Renal cortex interstitium (tissue), 11 donors: ENCODE measurements around the gene GLE1. TPM values are rescaled to one million over a fixed set of nuclear protein-coding genes. Genes with fewer than 3 reads are reported as not detected.
"Not testable (repeated sequence)": the region's sequence is repeated elsewhere in the genome, so short reads cannot be mapped to it uniquely, and the experiment has no call there.

ENCODE experiments used
- DNase-seq, 11 donors: peaks; one replicate each; pipeline ENCODE4 v3.0.0-alpha.2; 2013; ENCODE audit warnings: low read depth in 9 of 11, low spot score in 4 of 11; ENCODE audit errors: extremely low read depth in 1 of 11
- polyA plus RNA-seq, 3 donors: library from polyadenylated mRNA; unstranded; fragments of 120-200 nt; gene quantifications; one replicate each; pipeline ENCODE4 v1.2.1, GENCODE V29; 2013; ENCODE audit not compliant: insufficient read length in 3 of 3

GLE1 gene
- polyA plus RNA-seq, 3 donors = 28.5 to 33.8 (median 28.9) TPM

GRCh38 chr9:128494108-128494745 is 10.3 kb upstream of the GLE1 start:
- DNase-seq = peak in 2 of 11 donors; percentile 33 to 52

GRCh38 chr9:128494746-128495129 is 9.8 kb upstream of the GLE1 start:
- DNase-seq = no peak

- DNase-seq = no peak
Measured at GRCh38 chr9:128495296-128495695, 9.2 kb upstream of the GLE1 start.

- no peak for DNase-seq
Measured at GRCh38 chr9:128495804-128496417, 8.6 kb upstream of the GLE1 start.

- no peak for DNase-seq
Measured at GRCh38 chr9:128497824-128498610, 6.5 kb upstream of the GLE1 start.

- no peak for DNase-seq
Measured at GRCh38 chr9:128498911-128499310, 5.6 kb upstream of the GLE1 start.

GRCh38 chr9:128499920-128500319 is 4.6 kb upstream of the GLE1 start:
- no peak for DNase-seq

- DNase-seq = not testable (repeated sequence)
Measured at GRCh38 chr9:128503415-128503825, 1.1 kb upstream of the GLE1 start.

- no peak for DNase-seq
Measured at GRCh38 chr9:128503870-128504269, 649 bp upstream of the GLE1 start.

- DNase-seq = no peak
Measured at GRCh38 chr9:128505414-128505765, 871 bp downstream of the GLE1 start.

- DNase-seq = not testable (repeated sequence)
Measured at GRCh38 chr9:128505906-128506305, 1.4 kb downstream of the GLE1 start.

GRCh38 chr9:128512820-128513219 is 8.3 kb downstream of the GLE1 start:
- DNase-seq = no peak

- DNase-seq = peak in 2 of 11 donors; percentile 20 to 49
Measured at GRCh38 chr9:128521956-128522355, 17.4 kb downstream of the GLE1 start.

- DNase-seq = peak in 3 of 11 donors; percentile 42 to 53 (median 49)
Measured at GRCh38 chr9:128523199-128523925, 18.8 kb downstream of the GLE1 start.

- DNase-seq = no peak
Measured at GRCh38 chr9:128526720-128527119, 22.2 kb downstream of the GLE1 start.

- no peak for DNase-seq
Measured at GRCh38 chr9:128528445-128529160, 24.1 kb downstream of the GLE1 start.

GRCh38 chr9:128529191-128529590 is 24.7 kb downstream of the GLE1 start:
- no peak for DNase-seq

- no peak for DNase-seq
Measured at GRCh38 chr9:128532581-128532980, 28.1 kb downstream of the GLE1 start.
